ENCODE data around the gene CYTL1.

- TF ChIP-seq CTCF (IDR thresholded peaks at IDR 0.05 in 8 of 11, conservative IDR thresholded peaks at IDR 0.05 in 3 of 11) (no peak), POLR2A (IDR thresholded peaks at IDR 0.05) (no peak)
These were observed 655 bp downstream of the CYTL1 start for GRCh38 chr4:5018603-5019002.
